ENCODE data around the gene ROPN1L. TPM values are rescaled to one million over a fixed set of nuclear protein-coding genes. Genes with fewer than 3 reads are reported as not detected.

The ROPN1L gene
- total and polyA plus RNA-seq, 10 of the 15 experiments (the other 5 are each of a cell fraction or from before 2014, with no cell fraction given): 0.07 to 0.38 (median 0.22) TPM; not detected in 6

DNA sequence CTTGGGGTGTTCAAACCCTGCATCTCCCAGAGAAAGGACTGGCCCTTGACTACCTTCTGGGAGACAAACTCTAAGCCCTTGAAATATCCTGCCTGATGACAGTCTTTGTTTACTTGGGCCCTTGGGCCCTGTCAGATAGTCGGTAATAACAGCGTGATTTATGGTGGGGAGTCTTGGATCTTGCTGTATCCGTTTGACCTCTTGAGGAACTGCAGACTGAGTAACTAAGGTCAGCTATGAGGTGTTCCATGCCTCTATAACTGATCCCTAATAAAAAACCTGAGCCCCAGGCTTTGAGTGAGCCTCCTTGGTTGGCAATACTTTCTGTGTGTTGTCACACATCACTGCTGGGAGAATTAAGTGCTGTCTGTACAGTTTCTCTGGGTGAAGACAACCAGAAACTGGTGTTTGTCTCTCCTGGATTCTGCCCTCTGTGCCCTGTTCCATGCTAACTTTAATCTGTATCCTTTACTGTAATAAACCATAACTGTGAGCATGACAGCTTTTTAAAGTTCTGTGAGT is 66.0 kb downstream of the ROPN1L start (continued):
- no peak for TF ChIP-seq FOS (IDR thresholded peaks at IDR 0.05; ENCODE audit: borderline replicate concordance, extremely low read depth, insufficient read length)
- TF ChIP-seq NFYA (IDR thresholded peaks at IDR 0.05; ENCODE audit: borderline replicate concordance, low read depth, low read length): no peak
- TF ChIP-seq ZNF274 (IDR thresholded peaks at IDR 0.05; ENCODE audit: insufficient read depth, insufficient read length): no peak
- TF ChIP-seq, protein P1, sequence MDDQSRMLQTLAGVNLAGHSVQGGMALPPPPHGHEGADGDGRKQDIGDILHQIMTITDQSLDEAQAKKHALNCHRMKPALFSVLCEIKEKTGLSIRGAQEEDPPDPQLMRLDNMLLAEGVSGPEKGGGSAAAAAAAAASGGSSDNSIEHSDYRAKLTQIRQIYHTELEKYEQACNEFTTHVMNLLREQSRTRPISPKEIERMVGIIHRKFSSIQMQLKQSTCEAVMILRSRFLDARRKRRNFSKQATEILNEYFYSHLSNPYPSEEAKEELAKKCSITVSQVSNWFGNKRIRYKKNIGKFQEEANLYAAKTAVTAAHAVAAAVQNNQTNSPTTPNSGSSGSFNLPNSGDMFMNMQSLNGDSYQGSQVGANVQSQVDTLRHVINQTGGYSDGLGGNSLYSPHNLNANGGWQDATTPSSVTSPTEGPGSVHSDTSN (IDR thresholded peaks at IDR 0.05; ENCODE audit: insufficient replicate concordance, low read depth, low read length): no peak
- TF ChIP-seq, protein P2, sequence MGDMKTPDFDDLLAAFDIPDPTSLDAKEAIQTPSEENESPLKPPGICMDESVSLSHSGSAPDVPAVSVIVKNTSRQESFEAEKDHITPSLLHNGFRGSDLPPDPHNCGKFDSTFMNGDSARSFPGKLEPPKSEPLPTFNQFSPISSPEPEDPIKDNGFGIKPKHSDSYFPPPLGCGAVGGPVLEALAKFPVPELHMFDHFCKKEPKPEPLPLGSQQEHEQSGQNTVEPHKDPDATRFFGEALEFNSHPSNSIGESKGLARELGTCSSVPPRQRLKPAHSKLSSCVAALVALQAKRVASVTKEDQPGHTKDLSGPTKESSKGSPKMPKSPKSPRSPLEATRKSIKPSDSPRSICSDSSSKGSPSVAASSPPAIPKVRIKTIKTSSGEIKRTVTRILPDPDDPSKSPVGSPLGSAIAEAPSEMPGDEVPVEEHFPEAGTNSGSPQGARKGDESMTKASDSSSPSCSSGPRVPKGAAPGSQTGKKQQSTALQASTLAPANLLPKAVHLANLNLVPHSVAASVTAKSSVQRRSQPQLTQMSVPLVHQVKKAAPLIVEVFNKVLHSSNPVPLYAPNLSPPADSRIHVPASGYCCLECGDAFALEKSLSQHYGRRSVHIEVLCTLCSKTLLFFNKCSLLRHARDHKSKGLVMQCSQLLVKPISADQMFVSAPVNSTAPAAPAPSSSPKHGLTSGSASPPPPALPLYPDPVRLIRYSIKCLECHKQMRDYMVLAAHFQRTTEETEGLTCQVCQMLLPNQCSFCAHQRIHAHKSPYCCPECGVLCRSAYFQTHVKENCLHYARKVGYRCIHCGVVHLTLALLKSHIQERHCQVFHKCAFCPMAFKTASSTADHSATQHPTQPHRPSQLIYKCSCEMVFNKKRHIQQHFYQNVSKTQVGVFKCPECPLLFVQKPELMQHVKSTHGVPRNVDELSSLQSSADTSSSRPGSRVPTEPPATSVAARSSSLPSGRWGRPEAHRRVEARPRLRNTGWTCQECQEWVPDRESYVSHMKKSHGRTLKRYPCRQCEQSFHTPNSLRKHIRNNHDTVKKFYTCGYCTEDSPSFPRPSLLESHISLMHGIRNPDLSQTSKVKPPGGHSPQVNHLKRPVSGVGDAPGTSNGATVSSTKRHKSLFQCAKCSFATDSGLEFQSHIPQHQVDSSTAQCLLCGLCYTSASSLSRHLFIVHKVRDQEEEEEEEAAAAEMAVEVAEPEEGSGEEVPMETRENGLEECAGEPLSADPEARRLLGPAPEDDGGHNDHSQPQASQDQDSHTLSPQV (IDR thresholded peaks at IDR 0.05): no peak
- TF ChIP-seq, protein P3, sequence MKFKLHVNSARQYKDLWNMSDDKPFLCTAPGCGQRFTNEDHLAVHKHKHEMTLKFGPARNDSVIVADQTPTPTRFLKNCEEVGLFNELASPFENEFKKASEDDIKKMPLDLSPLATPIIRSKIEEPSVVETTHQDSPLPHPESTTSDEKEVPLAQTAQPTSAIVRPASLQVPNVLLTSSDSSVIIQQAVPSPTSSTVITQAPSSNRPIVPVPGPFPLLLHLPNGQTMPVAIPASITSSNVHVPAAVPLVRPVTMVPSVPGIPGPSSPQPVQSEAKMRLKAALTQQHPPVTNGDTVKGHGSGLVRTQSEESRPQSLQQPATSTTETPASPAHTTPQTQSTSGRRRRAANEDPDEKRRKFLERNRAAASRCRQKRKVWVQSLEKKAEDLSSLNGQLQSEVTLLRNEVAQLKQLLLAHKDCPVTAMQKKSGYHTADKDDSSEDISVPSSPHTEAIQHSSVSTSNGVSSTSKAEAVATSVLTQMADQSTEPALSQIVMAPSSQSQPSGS (IDR thresholded peaks at IDR 0.05; ENCODE audit: low read length): no peak
- no peak for TF ChIP-seq NFIC (IDR thresholded peaks at IDR 0.05; ENCODE audit: low read depth, low read length)
- no peak for TF ChIP-seq CBX5 (IDR thresholded peaks at IDR 0.05; ENCODE audit: low read depth)

Data from GM12878 (cell line).